ENCODE measurements around the gene STOML3. TPM values are rescaled to one million over a fixed set of nuclear protein-coding genes. Genes with fewer than 3 reads are reported as not detected.

The STOML3 gene
- not detected for total RNA-seq

GRCh38 chr13:38990693-38991092 lies at the start of gene STOML3:
STOML3 (minus strand) TSS chr13:38990831; CDS start chr13:38990721, 110 bp downstream.

GRCh38 chr13:39037880-39038568 lies 47.4 kb upstream of the STOML3 start, which contains the start of the genes NHLRC3 and PROSER1:
NHLRC3 (plus strand) TSS chr13:39038456; CDS start chr13:39038640, 184 bp downstream.
PROSER1 (minus strand) TSS chr13:39038089; CDS start chr13:39037242, 847 bp downstream.

Other genes with a start within 250 kb of the STOML3 start
- gene PROSER1, start 47.3 kb upstream of the STOML3 start, total RNA-seq = 39.4 TPM
- 49.6 TPM for gene NHLRC3, start 47.6 kb upstream of the STOML3 start, total RNA-seq

Data from camera-type eye (tissue), 1 donor.